ENCODE data around the gene FANCD2.
"Not testable (repeated sequence)": the region's sequence is repeated elsewhere in the genome, so short reads cannot be mapped to it uniquely, and the experiment has no call there.

The FANCD2 gene

GRCh38 chr3:10026084-10026890 lies at the start of gene FANCD2:
Gene FANCD2, plus strand, starts transcription at chr3:10026437. Its CDS starts 2,221 bp downstream, at chr3:10028658.
- DNase-seq (ENCODE audit: low read depth, low spot score): peak; percentile 96

GRCh38 chr3:9976721-9977709 lies 49.2 kb upstream of the FANCD2 start:
- peak; percentile 95 for DNase-seq (ENCODE audit: low read depth, low spot score)

GRCh38 chr3:9978710-9979305 lies 47.4 kb upstream of the FANCD2 start:
- no peak for DNase-seq (ENCODE audit: low read depth, low spot score)

- no peak for DNase-seq (ENCODE audit: low read depth, low spot score)
Measured at GRCh38 chr3:9980251-9980650, 46.0 kb upstream of the FANCD2 start.

- DNase-seq (ENCODE audit: low read depth, low spot score): no peak
Measured at GRCh38 chr3:9986230-9986725, 40.0 kb upstream of the FANCD2 start.

- DNase-seq (ENCODE audit: low read depth, low spot score): peak; percentile 17
Measured at GRCh38 chr3:9994086-9994844, 32.0 kb upstream of the FANCD2 start.

GRCh38 chr3:10000686-10001085 lies 25.6 kb upstream of the FANCD2 start:
- DNase-seq (ENCODE audit: low read depth, low spot score): no peak

GRCh38 chr3:10002951-10003350 lies 23.3 kb upstream of the FANCD2 start:
- no peak for DNase-seq (ENCODE audit: low read depth, low spot score)

GRCh38 chr3:10004506-10004905 lies 21.7 kb upstream of the FANCD2 start:
- DNase-seq (ENCODE audit: low read depth, low spot score): no peak

GRCh38 chr3:10004960-10005564 lies 21.2 kb upstream of the FANCD2 start:
- peak; percentile 15 for DNase-seq (ENCODE audit: low read depth, low spot score)

- DNase-seq (ENCODE audit: low read depth, low spot score): no peak
Measured at GRCh38 chr3:10006048-10006761, 20.0 kb upstream of the FANCD2 start.

- no peak for DNase-seq (ENCODE audit: low read depth, low spot score)
Measured at GRCh38 chr3:10006762-10007090, 19.5 kb upstream of the FANCD2 start.

GRCh38 chr3:10007126-10007782 lies 19.0 kb upstream of the FANCD2 start:
- DNase-seq (ENCODE audit: low read depth, low spot score): no peak

- not testable (repeated sequence) for DNase-seq (ENCODE audit: low read depth, low spot score)
Measured at GRCh38 chr3:10008216-10008587, 18.0 kb upstream of the FANCD2 start.

- DNase-seq (ENCODE audit: low read depth, low spot score): peak; percentile 89
Measured at GRCh38 chr3:10008588-10009344, 17.5 kb upstream of the FANCD2 start.

- DNase-seq (ENCODE audit: low read depth, low spot score): no peak
Measured at GRCh38 chr3:10010421-10010877, 15.8 kb upstream of the FANCD2 start.

- peak; percentile 97 for DNase-seq (ENCODE audit: low read depth, low spot score)
Measured at GRCh38 chr3:10010878-10011465, 15.3 kb upstream of the FANCD2 start.

- DNase-seq (ENCODE audit: low read depth, low spot score): peak; percentile 74
Measured at GRCh38 chr3:10011631-10012030, 14.6 kb upstream of the FANCD2 start.

All from astrocyte of the hippocampus (primary cell).